HepG2 (cell line): Measurements from ENCODE around the gene BLOC1S1. TPM values are rescaled to one million over a fixed set of nuclear protein-coding genes. Genes with fewer than 3 reads are reported as not detected.

Source experiments
- ATAC-seq: fragments of 200-7000 bp; cut with Tn5 transposase; 3 replicates; pipeline ENCODE4 v1.9.1; 2020; ENCODE audit warnings: mild to moderate bottlenecking, moderate library complexity
- Bru-seq: library from RNA; stranded (reverse); fragments of 400-500 nt; gene quantifications from one replicate; lab custom pipeline; 2021; lab: Mats Ljungman, UMichigan
- BruChase-seq, 2 experiments: library from RNA; stranded (reverse); fragments of 400-500 nt; gene quantifications; one replicate each; lab custom pipeline; 2021; lab: Mats Ljungman, UMichigan
- BruUV-seq: library from RNA; stranded (reverse); fragments of 400-500 nt; replicated peaks from 2 replicates; lab custom pipeline; 2021; lab: Mats Ljungman, UMichigan
- CTCF ChIA-PET: fragments of 300-600 bp; formaldehyde crosslinking; extraction: SDS; loops from one replicate; lab custom pipeline; 2021; ENCODE audit warnings: low total read pairs, inconsistent platforms, low intra/inter-chr PET ratio; lab: Yijun Ruan, JAX
- POLR2A ChIA-PET: fragments of 350-600 bp; sonication (Branson Sonifier 250); formaldehyde crosslinking; loops from one replicate; lab custom pipeline; 2020; ENCODE audit warnings: antibody characterized with exemption, inconsistent platforms; lab: Yijun Ruan, JAX
- DNase-seq: peaks from one replicate; pipeline ENCODE4 v3.0.0-alpha.2; 2015; ENCODE audit warnings: low spot score
- FAIRE-seq: peaks from 3 replicates; lab custom pipeline; 2011; peaks lifted over from hg19 to GRCh38; lab: Jason Lieb, UNC
- H2AFZ ChIP-seq: one replicate; pipeline ENCODE4 v1.6.1; 2011; ENCODE audit warnings: low read length, inconsistent platforms
- H3K27ac ChIP-seq: fragments of 300-600 bp; 3 replicates; pipeline ENCODE4 v1.8.0; 2011; ENCODE audit warnings: mixed run types, mild to moderate bottlenecking, mixed read lengths, low read length, inconsistent platforms; ENCODE audit not compliant: insufficient read depth; ENCODE audit errors: extremely low read length
- H3K27me3 ChIP-seq, 2 experiments: fragments of 200-600 bp in 1 of 2; 2 replicates in 1 of 2; 3 replicates in 1 of 2; pipeline versions ENCODE4 v1.6.0 to v1.8.0; 2011; ENCODE audit warnings: low read length in 2 of 2, mild to moderate bottlenecking in 2 of 2, moderate library complexity in 2 of 2, inconsistent platforms in 1 of 2; ENCODE audit not compliant: insufficient read depth in 2 of 2, control insufficient read depth in 1 of 2
- H3K36me3 ChIP-seq, 2 experiments: fragments of 200-600 bp in 1 of 2; replicated peaks in 1 of 2; 2 replicates in 1 of 2; 3 replicates in 1 of 2; pipeline versions ENCODE4 v1.5.1 to v1.8.0; 2011; ENCODE audit warnings: low read length in 2 of 2, inconsistent platforms in 1 of 2; ENCODE audit not compliant: insufficient read depth in 2 of 2, control insufficient read depth in 1 of 2
- H3K4me1 ChIP-seq: 2 replicates; pipeline ENCODE4 v1.5.1; 2012; ENCODE audit warnings: low read length, inconsistent platforms; ENCODE audit not compliant: insufficient read depth
- H3K4me2 ChIP-seq: 2 replicates; pipeline ENCODE4 v1.6.0; 2011; ENCODE audit warnings: low read depth, low read length, inconsistent platforms
- H3K4me3 ChIP-seq, 3 experiments: fragments of 200-600 bp in 1 of 3; sonication (generic), shearing (Covaris generic) in 1 of 3; replicated peaks in 1 of 3; 2 replicates each; pipeline ENCODE4 v1.5.1; 2011 to 2016; ENCODE audit warnings: low read length in 3 of 3, inconsistent platforms in 2 of 3, low read depth in 2 of 3, mild to moderate bottlenecking in 2 of 3, control low read depth in 1 of 3, mixed read lengths in 1 of 3; ENCODE audit not compliant: insufficient read depth in 1 of 3
- H3K79me2 ChIP-seq: one replicate; pipeline ENCODE4 v1.6.1; 2011; ENCODE audit warnings: low read length, inconsistent platforms; ENCODE audit not compliant: insufficient read depth
- H3K9ac ChIP-seq: 2 replicates; pipeline ENCODE4 v1.6.0; 2011; ENCODE audit warnings: mild to moderate bottlenecking, low read depth, low read length, inconsistent platforms; ENCODE audit not compliant: insufficient read depth
- H3K9me3 ChIP-seq: 2 replicates; pipeline ENCODE4 v1.5.1; 2012; ENCODE audit warnings: mild to moderate bottlenecking, low read length
- H4K20me1 ChIP-seq: 2 replicates; pipeline ENCODE4 v1.6.0; 2011; ENCODE audit warnings: inconsistent platforms, mild to moderate bottlenecking, low read length, moderate library complexity; ENCODE audit not compliant: insufficient read depth
- ADNP ChIP-seq: sonication (generic); formaldehyde crosslinking; IDR thresholded peaks from 2 replicates; pipeline ENCODE4 v1.4.0; 2020; ENCODE audit warnings: missing genetic modification reagents
- BCL6 ChIP-seq: IDR thresholded peaks from 2 replicates; pipeline ENCODE4 v1.6.1; 2016; ENCODE audit warnings: missing genetic modification reagents, missing compliant biosample characterization
- EHMT2 ChIP-seq: fragments of 200-600 bp; sonication (generic); IDR thresholded peaks from 2 replicates; pipeline ENCODE4 v1.7.0; 2017; ENCODE audit warnings: antibody characterized with exemption, low read depth, low read length, borderline replicate concordance
- JDP2 ChIP-seq: sonication (generic); formaldehyde crosslinking; IDR thresholded peaks from 2 replicates; pipeline ENCODE4 v1.8.1; 2022; ENCODE audit warnings: missing genetic modification reagents, borderline replicate concordance
- ONECUT2 ChIP-seq: sonication (generic); formaldehyde crosslinking; IDR thresholded peaks from 2 replicates; pipeline ENCODE4 v1.4.0; 2020; ENCODE audit warnings: missing genetic modification reagents
- REPIN1 ChIP-seq: sonication (generic); formaldehyde crosslinking; IDR thresholded peaks from 2 replicates; pipeline ENCODE4 v1.8.0; 2022; ENCODE audit warnings: missing genetic modification reagents, low read depth, mild to moderate bottlenecking, borderline replicate concordance
- SIN3A ChIP-seq: IDR thresholded peaks from 2 replicates; pipeline ENCODE4 v1.6.1; 2011; ENCODE audit warnings: low read depth, mild to moderate bottlenecking, control low read depth, low read length, borderline replicate concordance
- SUZ12 ChIP-seq: fragments of 150-350 bp; IDR thresholded peaks from 2 replicates; pipeline ENCODE4 v1.6.1; 2014; ENCODE audit warnings: low read depth, low read length
- TBL1XR1 ChIP-seq: fragments of 150-350 bp; IDR thresholded peaks from 2 replicates; pipeline ENCODE4 v1.6.1; 2014; ENCODE audit warnings: borderline replicate concordance, low read length; ENCODE audit not compliant: partially characterized antibody
- ZFP41 ChIP-seq: sonication (generic); formaldehyde crosslinking; IDR thresholded peaks from 2 replicates; pipeline ENCODE4 v1.4.0; 2020; ENCODE audit warnings: mild to moderate bottlenecking, missing genetic modification reagents, borderline replicate concordance
- ZNF552 ChIP-seq: sonication (generic); formaldehyde crosslinking; IDR thresholded peaks from 2 replicates; pipeline ENCODE4 v1.9.0; 2022; ENCODE audit warnings: missing genetic modification reagents, mild to moderate bottlenecking, borderline replicate concordance
- ZNF737 ChIP-seq: sonication (generic); formaldehyde crosslinking; IDR thresholded peaks from 2 replicates; pipeline ENCODE4 v1.5.0; 2020; ENCODE audit warnings: missing genetic modification reagents, mild to moderate bottlenecking, borderline replicate concordance
- ZNF747 ChIP-seq: sonication (generic); formaldehyde crosslinking; IDR thresholded peaks from 2 replicates; pipeline ENCODE4 v1.8.1; 2023; ENCODE audit warnings: missing genetic modification reagents, mild to moderate bottlenecking, borderline replicate concordance
- ZNF800 ChIP-seq: sonication (generic); formaldehyde crosslinking; IDR thresholded peaks from 2 replicates; pipeline ENCODE4 v1.4.0; 2020; ENCODE audit warnings: missing genetic modification reagents
- WGBS: methylation state at CpG from one replicate; pipeline ENCODE4 v1.1.6; 2017; ENCODE audit warnings: low lambda C conversion rate; 5-methylcytosine and 5-hydroxymethylcytosine counted together
- in situ Hi-C: cut with HindIII; loops from 2 replicates; pipeline ENCODE4 v1.10.0; 2017; ENCODE audit warnings: low pct_unique_long_range_greater_than_20kb; ENCODE audit not compliant: extremely low pct_ligation_motif_present
- intact Hi-C: fragments of 100-400 bp; cut with micrococcal nuclease; formaldehyde crosslinking; loops from one replicate; pipeline ENCODE4 v1.10.0; 2022; ENCODE audit not compliant: unreplicated experiment
- long read RNA-seq, 2 experiments: library from RNA in 1 of 2; library from polyadenylated mRNA in 1 of 2; stranded (forward) in 1 of 2; unstranded in 1 of 2; transcript quantifications; one replicate each; pipeline ENCODE4 v2.0.0, GENCODE V29; 2019 to 2022
- polyA minus RNA-seq, 3 experiments: library from RNA; depleted of rRNA, polyadenylated mRNA; stranded (reverse); fragments of >200 nt; gene quantifications; 2 replicates each; pipeline ENCODE4 v1.2.3, GENCODE V29; 2011; ENCODE audit warnings: low replicate concordance in 1 of 3
- polyA plus RNA-seq, 8 experiments: library from polyadenylated mRNA; depleted of rRNA in 3 of 8; stranded (reverse) in 7 of 8; unstranded in 1 of 8; fragments of >200 nt; fragmentation: Illumina TruSeq in 4 of 8; extraction: Trizol in 4 of 8; gene quantifications; 2 replicates each; pipeline versions ENCODE4 v1.2.1 to v1.2.3, GENCODE V29; 2011 to 2016; ENCODE audit warnings: low read depth in 4 of 8, missing spikeins in 1 of 8, mixed read lengths in 1 of 8; ENCODE audit not compliant: insufficient read depth in 1 of 8
- total RNA-seq, 5 experiments: library from RNA; depleted of rRNA; stranded (reverse); fragments of >200 nt; fragmentation: Illumina TruSeq; extraction: Trizol; gene quantifications; 2 replicates each; pipeline ENCODE4 v1.2.3, GENCODE V29; 2016; ENCODE audit warnings: low read depth in 1 of 5

Gene BLOC1S1
- total RNA-seq (2016; rRNA removed; fragmentation: Illumina TruSeq; extraction: Trizol) (95.3 and 99.7 TPM in 2 replicates), polyA plus RNA-seq (2011; rRNA removed) (50.5 and 55.1 TPM in 2 replicates), polyA minus RNA-seq (2011; rRNA and poly(A)+ RNA removed; ENCODE audit: low replicate concordance) (21.9 and 89.7 TPM in 2 replicates), Bru-seq, nascent RNA (percentile 73 among the genes with signal in this experiment), BruChase-seq, experiment 1, labeled RNA remaining after a 6-hour chase (percentile 78 among the genes with signal in this experiment), BruChase-seq, experiment 2, labeled RNA remaining after a 2-hour chase (percentile 69 among the genes with signal in this experiment)
- 118 and 144 TPM in 2 replicates for total RNA-seq (2016; cell fraction: cytosol; rRNA removed; fragmentation: Illumina TruSeq; extraction: Trizol; ENCODE audit: low read depth)
- 97.9 and 110 TPM in 2 replicates for total RNA-seq (2016; cell fraction: insoluble cytoplasmic fraction; rRNA removed; fragmentation: Illumina TruSeq; extraction: Trizol)
- 102 and 108 TPM in 2 replicates for total RNA-seq (2016; cell fraction: membrane; rRNA removed; fragmentation: Illumina TruSeq; extraction: Trizol)
- 34.2 and 48.7 TPM in 2 replicates for total RNA-seq (2016; cell fraction: nucleus; rRNA removed; fragmentation: Illumina TruSeq; extraction: Trizol)
- polyA plus RNA-seq (2011; cell fraction: cytosol; rRNA removed): 74.9 and 112 TPM in 2 replicates
- 22.5 and 27.2 TPM in 2 replicates for polyA plus RNA-seq (2011; cell fraction: nucleus; rRNA removed)
- 34.8 and 38.2 TPM in 2 replicates for polyA plus RNA-seq (2012)
- polyA plus RNA-seq (2016; cell fraction: cytosol; fragmentation: Illumina TruSeq; extraction: Trizol; ENCODE audit: low read depth): 149 and 162 TPM in 2 replicates
- polyA plus RNA-seq (2016; cell fraction: insoluble cytoplasmic fraction; fragmentation: Illumina TruSeq; extraction: Trizol; ENCODE audit: low read depth): 107 and 112 TPM in 2 replicates
- 91.5 and 100 TPM in 2 replicates for polyA plus RNA-seq (2016; cell fraction: membrane; fragmentation: Illumina TruSeq; extraction: Trizol; ENCODE audit: low read depth)
- polyA plus RNA-seq (2016; cell fraction: nucleus; fragmentation: Illumina TruSeq; extraction: Trizol; ENCODE audit: insufficient read depth, low read depth): 64.2 and 67.2 TPM in 2 replicates
- polyA minus RNA-seq (2011; cell fraction: cytosol; rRNA and poly(A)+ RNA removed): 6.7 and 11.0 TPM in 2 replicates
- 7.8 and 8.2 TPM in 2 replicates for polyA minus RNA-seq (2011; cell fraction: nucleus; rRNA and poly(A)+ RNA removed)
- long read RNA-seq, experiment 1, transcript BLOC1S1-203 (4 exons, 571 nt): major isoform, 78 of 85 reads
- long read RNA-seq, experiment 1, partial matches to known transcripts: 0 of 85 reads
- long read RNA-seq, experiment 1, other reads (novel, unspliced or antisense): 2 of 85 reads
- long read RNA-seq, experiment 2, transcript BLOC1S1-203 (4 exons, 571 nt): major isoform, 59 of 68 reads
- long read RNA-seq, experiment 2, partial matches to known transcripts: 6 of 68 reads
- long read RNA-seq, experiment 2, other reads (novel, unspliced or antisense): 0 of 68 reads

- 2% methylated on average over 18 of the region's 42 CpGs for whole genome bisulfite sequencing
- ChIA-PET POLR2A (interaction anchor here (0.7 to 1.6 kb wide), 8 partner anchors 9 to 258 kb away, joined by 3 to 15 read pairs (median 4); partner anchors contain the start of genes CD63, ITGA7 and RAB5B), CTCF (no interaction called here)
- Histone ChIP-seq H3K4me3 (peak within 1 kb of the TSS; percentile 77 to 96 (median 84)), H4K20me1 (no peaks in the 10 kb centered on the region), H3K9ac (peak within 1 kb of the TSS; percentile 80), H3K4me2 (peak within 1 kb of the TSS; percentile 72), H3K79me2 (no peaks in the 10 kb centered on the region), H3K27ac (peak within 1 kb of the TSS; percentile 81), H3K27me3 (peaks cover 0 to 11% of the 10 kb centered on the region in 2 experiments; a peak in 2 of 5 replicates), H3K4me1 (peaks cover 54% of the 10 kb centered on the region), H3K36me3 (no peaks in the 10 kb centered on the region; a peak in 1 of 5 replicates), H3K9me3 (no peaks in the 10 kb centered on the region), H2AFZ (peak within 1 kb of the TSS; percentile 79)
- in situ Hi-C loops (no loop called here), intact Hi-C loops (no loop called here)
- FAIRE-seq (peak; percentile 78), DNase-seq (peak; percentile 86), ATAC-seq (peak; percentile 82)
- TSS peak; percentile 45 for BruUV-seq
- TF ChIP-seq REPIN1 (CRISPR knock-in tag) (peak; percentile 61; the same call in 1 of the 2 replicates), ZNF552 (no peak), ADNP (no peak), BCL6 (peak; percentile 62), ZNF800 (CRISPR knock-in tag) (no peak), SUZ12 (no peak), TBL1XR1 (peak; percentile 35), ZFP41 (no peak), ONECUT2 (CRISPR knock-in tag) (no peak), EHMT2 (no peak; the same call in 1 of the 2 replicates), ZNF747 (peak; percentile 87), JDP2 (CRISPR knock-in tag) (no peak), ZNF737 (CRISPR knock-in tag) (0 out of 2 replicates have a peak, but pooled peaks have one; percentile 43), SIN3A (peak; percentile 97)
Measured at GRCh38 chr12:55715833-55716581, at the start of gene BLOC1S1. Gene BLOC1S1 (plus strand): TSS chr12:55716046. CDS start chr12:55716052, 6 bp downstream.
